ENCODE measurements around the gene USP22. TPM values are rescaled to one million over a fixed set of nuclear protein-coding genes. Genes with fewer than 3 reads are reported as not detected.

The USP22 gene
- total and polyA plus RNA-seq, 10 of the 15 experiments (the other 5 are each of a cell fraction or from before 2014, with no cell fraction given): 10.8 to 218 (median 98.8) TPM

DNA sequence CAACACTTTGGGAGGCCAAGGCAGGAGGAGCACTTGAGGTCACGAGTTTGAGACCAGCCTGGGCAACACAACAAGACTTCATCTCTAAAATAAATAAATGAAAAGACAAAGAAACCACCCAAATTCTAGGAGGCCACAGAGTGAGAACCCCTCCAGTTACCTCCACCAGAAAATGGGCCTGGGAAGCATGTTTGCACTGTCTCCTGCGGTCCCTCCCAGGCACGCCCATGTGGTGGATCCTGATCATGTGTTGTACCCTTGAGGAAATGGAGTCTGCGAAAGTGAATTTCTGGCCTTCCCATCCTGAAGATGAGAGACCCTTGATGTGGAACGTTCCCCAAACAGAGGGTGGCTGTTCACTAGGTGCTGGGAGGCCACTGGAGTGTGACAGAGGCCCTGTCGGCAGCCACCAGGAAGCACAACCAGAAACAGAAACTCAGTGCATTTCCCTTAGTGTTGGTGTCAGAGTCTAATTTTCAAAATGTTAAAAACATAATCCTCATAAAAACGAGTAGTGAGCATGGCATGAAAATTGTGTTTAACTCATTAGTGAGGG lies 19.2 kb upstream of the USP22 start (continued):
- peak; percentile 93; the same call in 1 of the 2 replicates for TF ChIP-seq PAX5 (IDR thresholded peaks at IDR 0.05; ENCODE audit: borderline replicate concordance, low read depth, low read length)
- no peak for TF ChIP-seq POLR2AphosphoS5 (IDR thresholded peaks at IDR 0.05; ENCODE audit: low read length)
- TF ChIP-seq HDAC6 (IDR thresholded peaks at IDR 0.05; ENCODE audit: unreplicated experiment): no peak
- peak in 1 of 2 experiments; percentile 16; a peak in 1 of 4 replicates for TF ChIP-seq IKZF2 (IDR thresholded peaks at IDR 0.05)
- peak in 1 of 2 experiments; percentile 72; a peak in 2 of 4 replicates for TF ChIP-seq ETV6 (conservative IDR thresholded peaks at IDR 0.05 in 1 of 2, IDR thresholded peaks at IDR 0.05 in 1 of 2; ENCODE audit: borderline replicate concordance in 1 of 2, low read depth in 1 of 2)
- TF ChIP-seq JUND (IDR thresholded peaks at IDR 0.05; ENCODE audit: low read depth, low read length): no peak

DNA sequence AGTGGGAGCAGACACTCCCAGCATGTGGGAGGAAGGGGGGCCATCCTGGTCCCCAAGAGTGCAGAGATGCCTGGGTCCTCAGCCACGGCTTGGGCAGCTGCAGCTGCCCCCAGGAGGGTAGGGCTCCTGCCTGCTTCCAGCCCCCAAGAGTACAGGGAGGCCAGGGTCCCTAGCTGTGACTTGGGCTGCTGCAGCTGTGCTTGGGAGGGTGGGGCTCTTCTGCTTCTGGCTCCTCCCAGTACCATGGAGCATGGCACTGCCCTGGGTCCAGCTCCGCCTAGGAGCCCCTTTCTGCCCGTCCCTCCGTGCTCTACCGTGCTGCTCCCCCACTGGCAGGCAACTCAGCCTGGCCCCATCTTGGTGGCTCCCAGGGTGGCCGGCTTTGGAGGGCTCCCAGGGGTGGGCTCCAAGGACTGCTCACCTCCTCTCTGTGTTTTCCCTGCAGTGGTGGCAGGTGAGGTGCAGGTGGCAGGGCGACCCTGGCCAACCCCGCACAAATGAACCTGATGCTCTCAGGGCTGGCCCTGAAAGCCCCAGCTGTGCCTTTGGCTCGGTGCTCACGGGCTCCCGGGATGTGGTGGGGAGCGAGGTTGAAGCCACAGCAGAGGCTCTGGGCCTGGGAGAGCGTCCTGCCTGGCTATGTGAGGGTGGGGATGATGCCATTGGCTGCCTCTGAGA lies 18.5 kb upstream of the USP22 start:
- Histone ChIP-seq H3K27ac (ENCODE audit: control insufficient read depth, insufficient read depth) (no peak overlapping the region), H3K27me3 (replicated peaks in 1 of 2; ENCODE audit: control insufficient read depth in 2 of 2, insufficient read depth in 2 of 2, low read length in 1 of 2) (no peaks in the 10 kb centered on the region), H3K4me3 (no peak overlapping the region), H3K79me2 (ENCODE audit: control insufficient read depth, insufficient read depth, low read length) (no peaks in the 10 kb centered on the region), H3K4me2 (ENCODE audit: control insufficient read depth, insufficient read depth) (no peak overlapping the region), H3K4me1 (ENCODE audit: control insufficient read depth, insufficient read depth, low read length) (peaks cover 20% of the 10 kb centered on the region), H3K36me3 (ENCODE audit: control insufficient read depth in 2 of 2, insufficient read depth in 2 of 2, low read length in 1 of 2) (no peaks in the 10 kb centered on the region), H3K9me3 (replicated peaks; ENCODE audit: control insufficient read depth, insufficient read depth, low read length) (no peaks in the 10 kb centered on the region), H3K9ac (ENCODE audit: control insufficient read depth, insufficient read depth, low read length) (no peak overlapping the region), H4K20me1 (ENCODE audit: control insufficient read depth, insufficient read depth) (no peaks in the 10 kb centered on the region), H2AFZ (ENCODE audit: control insufficient read depth, low read depth, low read length) (no peak overlapping the region)
- TF ChIP-seq KAT2A (conservative IDR thresholded peaks at IDR 0.05; ENCODE audit: control insufficient read depth, low read depth, low read length): no peak
- no peak for TF ChIP-seq BHLHE40 (IDR thresholded peaks at IDR 0.05; ENCODE audit: borderline replicate concordance in 1 of 2, low read depth in 2 of 2, low read length in 1 of 2)
- no peak for TF ChIP-seq CEBPB (IDR thresholded peaks at IDR 0.05; ENCODE audit: borderline replicate concordance in 1 of 2, low read depth in 2 of 2, low read length in 2 of 2)
- no peak for TF ChIP-seq POLR2A (IDR thresholded peaks at IDR 0.05; ENCODE audit: low read depth, low read length)
- TF ChIP-seq POLR2AphosphoS2 (IDR thresholded peaks at IDR 0.05; ENCODE audit: low read depth, low read length): no peak
- TF ChIP-seq CBX3 (IDR thresholded peaks at IDR 0.05; ENCODE audit: borderline replicate concordance, low read depth): no peak
- no peak for TF ChIP-seq BRCA1 (IDR thresholded peaks at IDR 0.05; ENCODE audit: low read depth, low read length)
- TF ChIP-seq, protein P1, sequence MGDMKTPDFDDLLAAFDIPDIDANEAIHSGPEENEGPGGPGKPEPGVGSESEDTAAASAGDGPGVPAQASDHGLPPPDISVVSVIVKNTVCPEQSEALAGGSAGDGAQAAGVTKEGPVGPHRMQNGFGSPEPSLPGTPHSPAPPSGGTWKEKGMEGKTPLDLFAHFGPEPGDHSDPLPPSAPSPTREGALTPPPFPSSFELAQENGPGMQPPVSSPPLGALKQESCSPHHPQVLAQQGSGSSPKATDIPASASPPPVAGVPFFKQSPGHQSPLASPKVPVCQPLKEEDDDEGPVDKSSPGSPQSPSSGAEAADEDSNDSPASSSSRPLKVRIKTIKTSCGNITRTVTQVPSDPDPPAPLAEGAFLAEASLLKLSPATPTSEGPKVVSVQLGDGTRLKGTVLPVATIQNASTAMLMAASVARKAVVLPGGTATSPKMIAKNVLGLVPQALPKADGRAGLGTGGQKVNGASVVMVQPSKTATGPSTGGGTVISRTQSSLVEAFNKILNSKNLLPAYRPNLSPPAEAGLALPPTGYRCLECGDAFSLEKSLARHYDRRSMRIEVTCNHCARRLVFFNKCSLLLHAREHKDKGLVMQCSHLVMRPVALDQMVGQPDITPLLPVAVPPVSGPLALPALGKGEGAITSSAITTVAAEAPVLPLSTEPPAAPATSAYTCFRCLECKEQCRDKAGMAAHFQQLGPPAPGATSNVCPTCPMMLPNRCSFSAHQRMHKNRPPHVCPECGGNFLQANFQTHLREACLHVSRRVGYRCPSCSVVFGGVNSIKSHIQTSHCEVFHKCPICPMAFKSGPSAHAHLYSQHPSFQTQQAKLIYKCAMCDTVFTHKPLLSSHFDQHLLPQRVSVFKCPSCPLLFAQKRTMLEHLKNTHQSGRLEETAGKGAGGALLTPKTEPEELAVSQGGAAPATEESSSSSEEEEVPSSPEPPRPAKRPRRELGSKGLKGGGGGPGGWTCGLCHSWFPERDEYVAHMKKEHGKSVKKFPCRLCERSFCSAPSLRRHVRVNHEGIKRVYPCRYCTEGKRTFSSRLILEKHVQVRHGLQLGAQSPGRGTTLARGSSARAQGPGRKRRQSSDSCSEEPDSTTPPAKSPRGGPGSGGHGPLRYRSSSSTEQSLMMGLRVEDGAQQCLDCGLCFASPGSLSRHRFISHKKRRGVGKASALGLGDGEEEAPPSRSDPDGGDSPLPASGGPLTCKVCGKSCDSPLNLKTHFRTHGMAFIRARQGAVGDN (IDR thresholded peaks at IDR 0.05): no peak
- TF ChIP-seq PAX8 (IDR thresholded peaks at IDR 0.05): no peak
- TF ChIP-seq HDGF (IDR thresholded peaks at IDR 0.05): no peak
- TF ChIP-seq NRF1 (conservative IDR thresholded peaks at IDR 0.05; ENCODE audit: low read depth, low read length): no peak
- TF ChIP-seq SPI1 (IDR thresholded peaks at IDR 0.05; ENCODE audit: borderline replicate concordance, insufficient read depth, low read depth, low read length): no peak
- ATAC-seq (peak; percentile 30; the same call in 2 of the 3 replicates), FAIRE-seq (no peak), DNase-seq (ENCODE audit: low read depth, low spot score) (no peak)
- RAD21 ChIA-PET (ENCODE audit: unreplicated experiment): no interaction called here
- SMC1A ChIA-PET (ENCODE audit: uncharacterized antibody, unreplicated experiment): interaction anchor here (1.7 kb wide), 1 partner anchor 38 kb away, joined by 4 read pairs; no protein-coding TSS in a partner anchor
- intact Hi-C loops (cut with micrococcal nuclease; ENCODE audit: unreplicated experiment) (no loop called here), in situ Hi-C loops (cut with MboI) (no loop called here)
- no TSS peak for BruUV-seq (replicated peaks)
- CTCF ChIA-PET: interaction anchor here (1.3 kb wide), 1 partner anchor 22 kb away, joined by 3 read pairs; no protein-coding TSS in a partner anchor
- WGBS (ENCODE audit: insufficient coverage, insufficient replicate concordance, low lambda C conversion rate, missing lambda C conversion rate): 72% methylated on average over 13 of the region's 13 CpGs
- POLR2A ChIA-PET: interaction anchor here (1.3 kb wide), 1 partner anchor 38 kb away, joined by 3 read pairs; no protein-coding TSS in a partner anchor
